SK-N-SH treated with all-trans-retinoic acid at 6 μM for 48 hours (cell line): Measurements from ENCODE around the gene SLC45A3.

ENCODE experiments used
- ATAC-seq: fragments of 200-7000 bp; cut with Tn5 transposase; 3 replicates; pipeline ENCODE4 v1.9.1; 2020; ENCODE audit warnings: mild to moderate bottlenecking, moderate library complexity
- ARNTL ChIP-seq: fragments of 450-650 bp; formaldehyde crosslinking; IDR thresholded peaks from 2 replicates; pipeline ENCODE4 v1.5.0; 2020; ENCODE audit warnings: low read depth, mild to moderate bottlenecking, moderate library complexity, borderline replicate concordance
- BACH2 ChIP-seq: fragments of 250-450 bp; sonication (Bioruptor Pico); IDR thresholded peaks from 2 replicates; pipeline ENCODE4 v1.9.0; 2021; ENCODE audit warnings: mild to moderate bottlenecking, borderline replicate concordance
- CSDC2 ChIP-seq: fragments of 250-450 bp; sonication (Bioruptor Pico); IDR thresholded peaks from 2 replicates; pipeline ENCODE4 v1.5.0; 2020; ENCODE audit warnings: mild to moderate bottlenecking, moderate library complexity
- CSRNP3 ChIP-seq: fragments of 250-450 bp; sonication (Bioruptor Pico); IDR thresholded peaks from 2 replicates; pipeline ENCODE4 v1.5.1; 2021; ENCODE audit warnings: mild to moderate bottlenecking, moderate library complexity
- ESRRG ChIP-seq: fragments of 250-450 bp; sonication (Bioruptor Pico); IDR thresholded peaks from 2 replicates; pipeline ENCODE4 v1.6.1; 2021; ENCODE audit warnings: mild to moderate bottlenecking
- ISL1 ChIP-seq: fragments of 250-450 bp; sonication (Bioruptor Pico); IDR thresholded peaks from 2 replicates; pipeline ENCODE4 v2.1.2; 2022; ENCODE audit warnings: mild to moderate bottlenecking, moderate library complexity
- POU6F1 ChIP-seq: fragments of 250-450 bp; sonication (Bioruptor Pico); IDR thresholded peaks from 2 replicates; pipeline ENCODE4 v1.8.0; 2021; ENCODE audit warnings: low read depth, mild to moderate bottlenecking, moderate library complexity, borderline replicate concordance
- PPARA ChIP-seq: fragments of 250-450 bp; sonication (Bioruptor Pico); IDR thresholded peaks from 2 replicates; pipeline ENCODE4 v1.5.0; 2020; ENCODE audit warnings: mild to moderate bottlenecking, borderline replicate concordance
- SNAI2 ChIP-seq: fragments of 250-450 bp; sonication (Bioruptor Pico); IDR thresholded peaks from 2 replicates; pipeline ENCODE4 v1.5.0; 2020; ENCODE audit warnings: mild to moderate bottlenecking, moderate library complexity
- TCF4 ChIP-seq: fragments of 250-450 bp; sonication (Bioruptor Pico); IDR thresholded peaks from 2 replicates; pipeline ENCODE4 v1.8.0; 2021; ENCODE audit warnings: mild to moderate bottlenecking, moderate library complexity, borderline replicate concordance
- TOX ChIP-seq: fragments of 250-450 bp; sonication (Bioruptor Pico); IDR thresholded peaks from 2 replicates; pipeline ENCODE4 v1.8.0; 2021; ENCODE audit warnings: mild to moderate bottlenecking, moderate library complexity, borderline replicate concordance
- TSHZ2 ChIP-seq: fragments of 250-450 bp; sonication (Bioruptor Pico); IDR thresholded peaks from 2 replicates; pipeline ENCODE4 v1.5.0; 2020; ENCODE audit warnings: mild to moderate bottlenecking, moderate library complexity
- ZC3H10 ChIP-seq: fragments of 250-450 bp; sonication (Bioruptor Pico); IDR thresholded peaks from 2 replicates; pipeline ENCODE4 v1.5.1; 2021; ENCODE audit warnings: mild to moderate bottlenecking, moderate library complexity
- ZFP3 ChIP-seq: fragments of 250-450 bp; sonication (Bioruptor Pico); IDR thresholded peaks from 2 replicates; pipeline ENCODE4 v1.5.0; 2020; ENCODE audit warnings: mild to moderate bottlenecking, moderate library complexity
- ZFP30 ChIP-seq: fragments of 450-650 bp; formaldehyde crosslinking; IDR thresholded peaks from 2 replicates; pipeline ENCODE4 v1.5.0; 2022; ENCODE audit warnings: mild to moderate bottlenecking, moderate library complexity
- ZNF565 ChIP-seq: fragments of 450-650 bp; formaldehyde crosslinking; conservative IDR thresholded peaks from 2 replicates; pipeline ENCODE4 v1.5.0; 2020; ENCODE audit warnings: low read depth, mild to moderate bottlenecking, moderate library complexity
- ZNF8 ChIP-seq: fragments of 450-650 bp; formaldehyde crosslinking; IDR thresholded peaks from 2 replicates; pipeline ENCODE4 v1.5.0; 2020; ENCODE audit warnings: mild to moderate bottlenecking, moderate library complexity
- TF ChIP-seq, protein P1 (sequence below): fragments of 250-450 bp; sonication (Bioruptor Pico); IDR thresholded peaks from 2 replicates; pipeline ENCODE4 v1.5.1; 2020; ENCODE audit warnings: low read depth, mild to moderate bottlenecking, moderate library complexity

Gene SLC45A3

DNA sequence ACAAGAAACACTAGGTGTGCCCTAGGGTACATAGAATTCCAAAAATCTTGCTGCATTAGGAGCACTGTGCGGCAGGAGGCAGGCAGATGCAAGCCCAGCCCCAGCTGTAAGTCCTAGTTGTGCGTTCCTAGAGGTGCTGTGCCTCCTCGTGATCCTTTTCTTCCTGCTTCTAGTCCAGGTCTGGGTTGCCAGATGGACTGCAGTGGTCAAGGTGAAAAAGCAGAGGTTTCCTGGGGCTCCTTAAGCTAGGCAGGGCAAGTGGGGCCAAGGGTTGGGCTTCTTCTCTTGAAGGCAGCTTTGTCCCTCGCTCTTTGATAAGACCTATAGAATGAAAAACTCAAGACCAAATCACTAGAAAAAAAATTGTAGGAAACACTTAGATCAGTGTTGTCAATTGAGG is 21.6 kb upstream of the SLC45A3 start:
- TF ChIP-seq CSRNP3 (CRISPR knock-in tag), result no peak
- no peak for TF ChIP-seq ZC3H10 (CRISPR knock-in tag)
- no peak for TF ChIP-seq ISL1
- ATAC-seq, result no peak

GRCh38 chr1:205701420-205701819 is 21.1 kb upstream of the SLC45A3 start:
- TF ChIP-seq ESRRG (no peak), TCF4 (CRISPR knock-in tag) (no peak), ARNTL (no peak), ZFP3 (no peak), ZNF565 (no peak), ZFP30 (CRISPR knock-in tag) (no peak), TSHZ2 (CRISPR knock-in tag) (no peak), SNAI2 (no peak), CSRNP3 (CRISPR knock-in tag) (no peak), CSDC2 (CRISPR knock-in tag) (no peak), POU6F1 (CRISPR knock-in tag) (no peak), BACH2 (no peak)
- TF ChIP-seq, all 23 proteins: peak for 0
- ATAC-seq, result no peak

DNA sequence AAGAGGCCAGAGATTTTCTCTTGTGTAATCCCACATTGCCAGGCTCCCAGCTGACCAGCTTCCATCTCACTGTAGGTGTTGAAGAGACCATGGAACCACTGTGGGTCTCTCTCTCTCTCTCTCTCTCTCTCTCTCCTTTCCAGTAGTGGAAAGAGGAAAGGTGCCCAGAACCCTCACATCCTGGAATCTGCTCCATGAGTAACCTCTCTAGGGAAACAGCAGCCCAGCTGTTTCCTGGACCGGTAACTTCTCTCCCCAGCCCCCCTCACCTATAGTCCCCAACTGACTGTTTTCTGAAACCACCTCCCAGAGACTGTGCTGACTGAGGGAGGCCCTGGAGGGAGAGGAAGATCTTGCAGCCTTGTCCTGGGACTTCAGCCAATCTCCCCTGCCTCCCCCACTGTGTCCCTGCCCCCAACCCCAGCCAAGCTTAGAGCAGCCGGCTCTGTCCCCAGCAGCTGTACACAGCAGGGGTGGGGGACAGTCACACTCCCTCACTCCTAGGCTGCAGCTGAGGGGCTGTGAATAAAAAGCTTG is 20.6 kb upstream of the SLC45A3 start:
- TF ChIP-seq, protein P1, sequence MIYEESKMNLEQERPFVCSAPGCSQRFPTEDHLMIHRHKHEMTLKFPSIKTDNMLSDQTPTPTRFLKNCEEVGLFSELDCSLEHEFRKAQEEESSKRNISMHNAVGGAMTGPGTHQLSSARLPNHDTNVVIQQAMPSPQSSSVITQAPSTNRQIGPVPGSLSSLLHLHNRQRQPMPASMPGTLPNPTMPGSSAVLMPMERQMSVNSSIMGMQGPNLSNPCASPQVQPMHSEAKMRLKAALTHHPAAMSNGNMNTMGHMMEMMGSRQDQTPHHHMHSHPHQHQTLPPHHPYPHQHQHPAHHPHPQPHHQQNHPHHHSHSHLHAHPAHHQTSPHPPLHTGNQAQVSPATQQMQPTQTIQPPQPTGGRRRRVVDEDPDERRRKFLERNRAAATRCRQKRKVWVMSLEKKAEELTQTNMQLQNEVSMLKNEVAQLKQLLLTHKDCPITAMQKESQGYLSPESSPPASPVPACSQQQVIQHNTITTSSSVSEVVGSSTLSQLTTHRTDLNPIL (CRISPR knock-in tag), result no peak
- no peak for TF ChIP-seq POU6F1 (CRISPR knock-in tag)
- no peak for TF ChIP-seq TOX (CRISPR knock-in tag)
- TF ChIP-seq PPARA, result no peak
- TF ChIP-seq TSHZ2 (CRISPR knock-in tag), result no peak
- TF ChIP-seq BACH2, result no peak
- no peak for TF ChIP-seq ZNF8 (CRISPR knock-in tag)
- ATAC-seq, result no peak; the same call in 1 of the 3 replicates
